Measurements from ENCODE around the gene C16orf96.

Gene C16orf96

GRCh38 chr16:4646773-4647643, 90.9 kb downstream of the C16orf96 start:
- no peak for DNase-seq (ENCODE audit: low read depth, low spot score)

- no peak for DNase-seq (ENCODE audit: low read depth, low spot score)
Measured at GRCh38 chr16:4647644-4647980, 91.5 kb downstream of the C16orf96 start.

GRCh38 chr16:4648917-4649316, 92.8 kb downstream of the C16orf96 start:
- no peak for DNase-seq (ENCODE audit: low read depth, low spot score)

GRCh38 chr16:4649744-4650442, 93.8 kb downstream of the C16orf96 start:
- DNase-seq (ENCODE audit: low read depth, low spot score) = no peak

All from brain pericyte (primary cell).